ENCODE results near the gene TMEM81. TPM values are rescaled to one million over a fixed set of nuclear protein-coding genes. Genes with fewer than 3 reads are reported as not detected.

Gene TMEM81
- 2.2 TPM for polyA plus RNA-seq (2013, experiment 1 of 2)
- polyA plus RNA-seq (2013, experiment 2 of 2) = 2.4 TPM

GRCh38 chr1:205084360-205084759, at the start of gene TMEM81:
TMEM81 (minus strand) TSS chr1:205084460; CDS start chr1:205084320, 140 bp downstream.
- H3K4me1 ChIP-seq (ENCODE audit: control insufficient read depth in 2 of 2, insufficient read depth in 1 of 2, low read depth in 1 of 2, low read length in 2 of 2) = no peaks in the 10 kb centered on the region
- no CpG with 5 or more reads among the region's 2 CpGs for WGBS, 2 donors (ENCODE audit: extremely low coverage in 2 of 2, insufficient read length in 2 of 2, insufficient replicate concordance in 1 of 2)
- no peak within 1 kb of the TSS for H2BK15ac ChIP-seq (ENCODE audit: low read length)

GRCh38 chr1:205133287-205133686, 49.0 kb upstream of the TMEM81 start:
- H3K4me2 ChIP-seq (ENCODE audit: insufficient read depth, low read length, poor library complexity, severe bottlenecking) = no peak overlapping the region
- no peak overlapping the region for H2AFZ ChIP-seq (ENCODE audit: low read length)
- H3K4ac ChIP-seq (ENCODE audit: low read length) = no peak overlapping the region
- H3K23ac ChIP-seq (ENCODE audit: low read depth, low read length, poor library complexity) = no peak overlapping the region
- H4K91ac ChIP-seq (ENCODE audit: low read depth, low read length, poor library complexity) = no peak overlapping the region
- H2BK5ac ChIP-seq (ENCODE audit: low read length) = no peak overlapping the region
- no peak overlapping the region for H4K8ac ChIP-seq (ENCODE audit: low read depth, low read length)
- no peaks in the 10 kb centered on the region for H3K79me1 ChIP-seq (ENCODE audit: low read depth, low read length)
- no peak overlapping the region for H3K18ac ChIP-seq (ENCODE audit: low read length)
- no peaks in the 10 kb centered on the region for H3K9me3 ChIP-seq (replicated peaks in 1 of 2; ENCODE audit: control insufficient read depth in 2 of 2, insufficient read depth in 1 of 2, low read depth in 1 of 2, low read length in 2 of 2)
- no peak overlapping the region for H3K27ac ChIP-seq (replicated peaks; ENCODE audit: low read length)
- no peak overlapping the region for H2BK120ac ChIP-seq (ENCODE audit: low read depth, low read length)
- H3K14ac ChIP-seq (ENCODE audit: low read length) = no peak overlapping the region
- no peaks in the 10 kb centered on the region for H3K27me3 ChIP-seq (ENCODE audit: control insufficient read depth in 3 of 3, insufficient read depth in 3 of 3, low read depth in 1 of 3, low read length in 3 of 3)
- no peak overlapping the region for H3K4me3 ChIP-seq (ENCODE audit: low read length in 2 of 2)
- H3K9ac ChIP-seq (ENCODE audit: low read depth, low read length, poor library complexity) = no peak overlapping the region
- WGBS, 2 donors (ENCODE audit: extremely low coverage in 2 of 2, insufficient read length in 2 of 2, insufficient replicate concordance in 1 of 2) = no CpG with 5 or more reads among the region's 1 CpG
- no peaks in the 10 kb centered on the region for H3K4me1 ChIP-seq (ENCODE audit: control insufficient read depth in 2 of 2, insufficient read depth in 1 of 2, low read depth in 1 of 2, low read length in 2 of 2)
- H2BK12ac ChIP-seq (ENCODE audit: low read length) = no peak overlapping the region
- no peak for DNase-seq (ENCODE audit: low spot score)
- no peaks in the 10 kb centered on the region for H3K36me3 ChIP-seq (replicated peaks in 1 of 2; ENCODE audit: control insufficient read depth in 2 of 2, insufficient read depth in 2 of 2, low read length in 2 of 2)
- H2AK5ac ChIP-seq (ENCODE audit: low read depth, low read length) = no peak overlapping the region
- H2BK15ac ChIP-seq (ENCODE audit: low read length) = no peak overlapping the region

More at GRCh38 chr1:205084360-205084759, at the start of gene TMEM81:
- Histone ChIP-seq H3K36me3 (replicated peaks in 1 of 2; ENCODE audit: control insufficient read depth in 2 of 2, insufficient read depth in 2 of 2, low read length in 2 of 2) (peaks cover 7 to 67% of the 10 kb centered on the region in 2 donors), H3K27me3 (ENCODE audit: control insufficient read depth in 3 of 3, insufficient read depth in 3 of 3, low read depth in 1 of 3, low read length in 3 of 3) (no peaks in the 10 kb centered on the region), H3K27ac (replicated peaks; ENCODE audit: low read length) (no peak within 1 kb of the TSS), H4K91ac (ENCODE audit: low read depth, low read length, poor library complexity) (no peak within 1 kb of the TSS), H3K4me3 (ENCODE audit: low read length in 2 of 2) (no peak within 1 kb of the TSS), H2BK120ac (ENCODE audit: low read depth, low read length) (no peak within 1 kb of the TSS), H2BK12ac (ENCODE audit: low read length) (no peak within 1 kb of the TSS), H3K79me1 (ENCODE audit: low read depth, low read length) (no peaks in the 10 kb centered on the region), H3K9ac (ENCODE audit: low read depth, low read length, poor library complexity) (no peak within 1 kb of the TSS), H3K23ac (ENCODE audit: low read depth, low read length, poor library complexity) (no peak within 1 kb of the TSS), H3K4me2 (ENCODE audit: insufficient read depth, low read length, poor library complexity, severe bottlenecking) (no peak within 1 kb of the TSS), H3K9me3 (replicated peaks in 1 of 2; ENCODE audit: control insufficient read depth in 2 of 2, insufficient read depth in 1 of 2, low read depth in 1 of 2, low read length in 2 of 2) (no peaks in the 10 kb centered on the region), H3K14ac (ENCODE audit: low read length) (no peak within 1 kb of the TSS), H2BK5ac (ENCODE audit: low read length) (no peak within 1 kb of the TSS), H4K8ac (ENCODE audit: low read depth, low read length) (no peak within 1 kb of the TSS), H2AK5ac (ENCODE audit: low read depth, low read length) (no peak within 1 kb of the TSS), H2AFZ (ENCODE audit: low read length) (no peak within 1 kb of the TSS), H3K18ac (ENCODE audit: low read length) (no peak within 1 kb of the TSS), H3K4ac (ENCODE audit: low read length) (no peak within 1 kb of the TSS)
- no peak for DNase-seq (ENCODE audit: low spot score)

GRCh38 chr1:205129447-205130029, 45.3 kb upstream of the TMEM81 start:
- Histone ChIP-seq H4K91ac (ENCODE audit: low read depth, low read length, poor library complexity) (no peak overlapping the region), H3K4me1 (ENCODE audit: control insufficient read depth in 2 of 2, insufficient read depth in 1 of 2, low read depth in 1 of 2, low read length in 2 of 2) (no peaks in the 10 kb centered on the region), H3K4me2 (ENCODE audit: insufficient read depth, low read length, poor library complexity, severe bottlenecking) (no peak overlapping the region), H2BK5ac (ENCODE audit: low read length) (no peak overlapping the region), H3K23ac (ENCODE audit: low read depth, low read length, poor library complexity) (no peak overlapping the region), H2AFZ (ENCODE audit: low read length) (no peak overlapping the region), H2BK15ac (ENCODE audit: low read length) (no peak overlapping the region), H3K18ac (ENCODE audit: low read length) (no peak overlapping the region), H4K8ac (ENCODE audit: low read depth, low read length) (no peak overlapping the region), H2AK5ac (ENCODE audit: low read depth, low read length) (no peak overlapping the region), H3K9me3 (replicated peaks in 1 of 2; ENCODE audit: control insufficient read depth in 2 of 2, insufficient read depth in 1 of 2, low read depth in 1 of 2, low read length in 2 of 2) (no peaks in the 10 kb centered on the region), H3K36me3 (replicated peaks in 1 of 2; ENCODE audit: control insufficient read depth in 2 of 2, insufficient read depth in 2 of 2, low read length in 2 of 2) (no peaks in the 10 kb centered on the region), H3K4ac (ENCODE audit: low read length) (no peak overlapping the region), H3K79me1 (ENCODE audit: low read depth, low read length) (no peaks in the 10 kb centered on the region), H3K14ac (ENCODE audit: low read length) (no peak overlapping the region), H3K27ac (replicated peaks; ENCODE audit: low read length) (no peak overlapping the region), H3K4me3 (ENCODE audit: low read length in 2 of 2) (no peak overlapping the region), H3K27me3 (ENCODE audit: control insufficient read depth in 3 of 3, insufficient read depth in 3 of 3, low read depth in 1 of 3, low read length in 3 of 3) (no peaks in the 10 kb centered on the region), H2BK120ac (ENCODE audit: low read depth, low read length) (no peak overlapping the region), H2BK12ac (ENCODE audit: low read length) (no peak overlapping the region), H3K9ac (ENCODE audit: low read depth, low read length, poor library complexity) (no peak overlapping the region)
- no peak for DNase-seq (ENCODE audit: low spot score)
- WGBS, 2 donors (ENCODE audit: extremely low coverage in 2 of 2, insufficient read length in 2 of 2, insufficient replicate concordance in 1 of 2) = no CpG with 5 or more reads among the region's 4 CpGs

GRCh38 chr1:205128050-205128449, 43.8 kb upstream of the TMEM81 start:
- no peak overlapping the region for H2AFZ ChIP-seq (ENCODE audit: low read length)
- no peak overlapping the region for H3K27ac ChIP-seq (replicated peaks; ENCODE audit: low read length)
- no peak overlapping the region for H3K14ac ChIP-seq (ENCODE audit: low read length)
- H3K4me1 ChIP-seq (ENCODE audit: control insufficient read depth in 2 of 2, insufficient read depth in 1 of 2, low read depth in 1 of 2, low read length in 2 of 2) = no peaks in the 10 kb centered on the region
- no peaks in the 10 kb centered on the region for H3K36me3 ChIP-seq (replicated peaks in 1 of 2; ENCODE audit: control insufficient read depth in 2 of 2, insufficient read depth in 2 of 2, low read length in 2 of 2)
- no peak overlapping the region for H2BK15ac ChIP-seq (ENCODE audit: low read length)
- H4K8ac ChIP-seq (ENCODE audit: low read depth, low read length) = no peak overlapping the region
- H4K91ac ChIP-seq (ENCODE audit: low read depth, low read length, poor library complexity) = no peak overlapping the region
- H2BK12ac ChIP-seq (ENCODE audit: low read length) = no peak overlapping the region
- H3K9ac ChIP-seq (ENCODE audit: low read depth, low read length, poor library complexity) = no peak overlapping the region
- no peaks in the 10 kb centered on the region for H3K9me3 ChIP-seq (replicated peaks in 1 of 2; ENCODE audit: control insufficient read depth in 2 of 2, insufficient read depth in 1 of 2, low read depth in 1 of 2, low read length in 2 of 2)
- WGBS, 2 donors (ENCODE audit: extremely low coverage in 2 of 2, insufficient read length in 2 of 2, insufficient replicate concordance in 1 of 2) = 100% methylated on average over 1 of the region's 2 CpGs; no CpG with 5 or more reads in 1 of the 2 donors
- H2BK5ac ChIP-seq (ENCODE audit: low read length) = no peak overlapping the region
- H3K79me1 ChIP-seq (ENCODE audit: low read depth, low read length) = no peaks in the 10 kb centered on the region
- no peak overlapping the region for H3K4ac ChIP-seq (ENCODE audit: low read length)
- no peak for DNase-seq (ENCODE audit: low spot score)
- no peak overlapping the region for H3K4me3 ChIP-seq (ENCODE audit: low read length in 2 of 2)
- H2AK5ac ChIP-seq (ENCODE audit: low read depth, low read length) = no peak overlapping the region
- H3K4me2 ChIP-seq (ENCODE audit: insufficient read depth, low read length, poor library complexity, severe bottlenecking) = no peak overlapping the region
- H2BK120ac ChIP-seq (ENCODE audit: low read depth, low read length) = no peak overlapping the region
- no peak overlapping the region for H3K23ac ChIP-seq (ENCODE audit: low read depth, low read length, poor library complexity)
- no peaks in the 10 kb centered on the region for H3K27me3 ChIP-seq (ENCODE audit: control insufficient read depth in 3 of 3, insufficient read depth in 3 of 3, low read depth in 1 of 3, low read length in 3 of 3)
- H3K18ac ChIP-seq (ENCODE audit: low read length) = no peak overlapping the region

Data from neuronal stem cell (in vitro differentiated cells).